Astrocyte (in vitro differentiated cells and primary cell): ENCODE measurements around the gene SLCO4A1.

ENCODE experiments used
- EZH2 ChIP-seq: IDR thresholded peaks from 2 replicates; pipeline ENCODE4 v1.6.1; 2012; ENCODE audit warnings: mild to moderate bottlenecking, low read length, inconsistent platforms; ENCODE audit not compliant: insufficient read depth
- TF ChIP-seq, protein P1 (sequence below): IDR thresholded peaks from 2 replicates; pipeline ENCODE4 v1.5.1; 2011; ENCODE audit warnings: low read depth, mild to moderate bottlenecking, inconsistent platforms, low read length, moderate library complexity; ENCODE audit not compliant: insufficient read depth

DNA sequence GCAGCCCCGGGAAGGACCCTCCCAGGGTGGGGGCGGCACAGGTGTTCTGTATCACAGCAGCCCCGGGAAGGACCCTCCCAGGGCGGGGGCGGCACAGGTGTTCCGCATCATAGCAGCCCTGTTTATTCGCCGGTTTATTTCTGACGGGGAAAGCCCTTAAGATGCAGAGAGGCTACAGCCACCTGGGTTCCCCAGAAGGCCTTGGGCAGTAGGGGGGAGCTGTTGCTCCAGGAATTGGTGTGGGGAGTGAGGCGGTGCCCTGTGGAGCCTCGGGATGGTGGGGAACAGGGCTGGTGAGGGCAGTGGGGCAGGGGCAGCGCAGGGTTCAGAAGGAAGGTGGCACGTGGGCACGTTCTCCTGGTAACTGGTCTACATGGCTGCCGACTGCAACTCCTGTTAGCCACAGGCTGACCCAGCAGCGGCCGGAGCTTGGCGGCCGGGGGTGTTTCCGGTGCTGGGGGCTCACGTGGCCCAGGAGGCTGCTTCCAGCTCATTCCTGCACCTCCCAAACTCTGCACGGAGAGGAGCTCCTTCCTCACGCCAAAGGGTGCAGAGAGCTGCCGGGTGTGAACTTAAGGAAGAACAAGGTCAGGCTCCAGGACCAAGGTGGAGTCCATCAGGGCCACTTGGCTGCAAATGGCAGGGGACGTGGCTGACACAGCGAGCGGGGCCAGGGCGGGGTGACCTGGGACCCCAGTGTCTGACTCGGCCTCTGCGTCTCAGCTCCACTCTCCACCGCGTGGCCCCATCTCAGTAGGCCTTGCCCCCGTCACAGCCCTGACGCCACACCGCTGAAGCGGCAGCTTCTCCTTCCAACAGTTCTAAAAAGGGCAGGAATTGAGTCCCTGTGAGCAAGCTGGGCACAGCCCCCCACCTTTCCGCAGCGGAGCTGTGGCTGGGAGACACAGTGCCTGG lies 13.2 kb downstream of the SLCO4A1 start:
- TF ChIP-seq EZH2: no peak
- TF ChIP-seq, protein P1, sequence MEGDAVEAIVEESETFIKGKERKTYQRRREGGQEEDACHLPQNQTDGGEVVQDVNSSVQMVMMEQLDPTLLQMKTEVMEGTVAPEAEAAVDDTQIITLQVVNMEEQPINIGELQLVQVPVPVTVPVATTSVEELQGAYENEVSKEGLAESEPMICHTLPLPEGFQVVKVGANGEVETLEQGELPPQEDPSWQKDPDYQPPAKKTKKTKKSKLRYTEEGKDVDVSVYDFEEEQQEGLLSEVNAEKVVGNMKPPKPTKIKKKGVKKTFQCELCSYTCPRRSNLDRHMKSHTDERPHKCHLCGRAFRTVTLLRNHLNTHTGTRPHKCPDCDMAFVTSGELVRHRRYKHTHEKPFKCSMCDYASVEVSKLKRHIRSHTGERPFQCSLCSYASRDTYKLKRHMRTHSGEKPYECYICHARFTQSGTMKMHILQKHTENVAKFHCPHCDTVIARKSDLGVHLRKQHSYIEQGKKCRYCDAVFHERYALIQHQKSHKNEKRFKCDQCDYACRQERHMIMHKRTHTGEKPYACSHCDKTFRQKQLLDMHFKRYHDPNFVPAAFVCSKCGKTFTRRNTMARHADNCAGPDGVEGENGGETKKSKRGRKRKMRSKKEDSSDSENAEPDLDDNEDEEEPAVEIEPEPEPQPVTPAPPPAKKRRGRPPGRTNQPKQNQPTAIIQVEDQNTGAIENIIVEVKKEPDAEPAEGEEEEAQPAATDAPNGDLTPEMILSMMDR: no peak
